ENCODE measurements around the gene HIPK2. TPM values are rescaled to one million over a fixed set of nuclear protein-coding genes. Genes with fewer than 3 reads are reported as not detected.
A peak's percentile ranks its signal among the peaks of the same experiment; 100 is the strongest.

The HIPK2 gene
- polyA plus RNA-seq, 2 donors: 4.2 to 7.8 TPM

GRCh38 chr7:139813151-139813550 lies 35.4 kb upstream of the HIPK2 start:
- Histone ChIP-seq H3K4me3 (ENCODE audit: low read depth in 1 of 2, low read length in 2 of 2) (no peak overlapping the region), H3K9me3 (ENCODE audit: control insufficient read depth in 2 of 2, insufficient read depth in 1 of 2, low read depth in 1 of 2, low read length in 1 of 2) (no peaks in the 10 kb centered on the region), H3K27me3 (ENCODE audit: control insufficient read depth in 1 of 2, insufficient read depth in 2 of 2, low read length in 2 of 2) (no peaks in the 10 kb centered on the region), H3K36me3 (ENCODE audit: control insufficient read depth in 2 of 2, insufficient read depth in 2 of 2, low read length in 1 of 2) (no peaks in the 10 kb centered on the region), H3K4me1 (ENCODE audit: control insufficient read depth in 2 of 2, insufficient read depth in 2 of 2, low read length in 1 of 2) (peaks cover 0 to 2% of the 10 kb centered on the region in 2 donors), H3K27ac (ENCODE audit: low read depth in 2 of 2, low read length in 1 of 2) (no peak overlapping the region)
- WGBS, 2 donors: 88% methylated on average over 6 of the region's 6 CpGs

GRCh38 chr7:139811066-139811465 lies 33.3 kb upstream of the HIPK2 start:
- Histone ChIP-seq H3K4me1 (ENCODE audit: control insufficient read depth in 2 of 2, insufficient read depth in 2 of 2, low read length in 1 of 2) (peaks cover 0 to 2% of the 10 kb centered on the region in 2 donors), H3K36me3 (ENCODE audit: control insufficient read depth in 2 of 2, insufficient read depth in 2 of 2, low read length in 1 of 2) (no peaks in the 10 kb centered on the region), H3K27ac (ENCODE audit: low read depth in 2 of 2, low read length in 1 of 2) (no peak overlapping the region), H3K27me3 (ENCODE audit: control insufficient read depth in 1 of 2, insufficient read depth in 2 of 2, low read length in 2 of 2) (no peaks in the 10 kb centered on the region), H3K4me3 (ENCODE audit: low read depth in 1 of 2, low read length in 2 of 2) (no peak overlapping the region), H3K9me3 (ENCODE audit: control insufficient read depth in 2 of 2, insufficient read depth in 1 of 2, low read depth in 1 of 2, low read length in 1 of 2) (no peaks in the 10 kb centered on the region)
- 56 to 60% methylated on average over 2 of the region's 2 CpGs for WGBS, 2 donors

- no peak overlapping the region for H3K27ac ChIP-seq (ENCODE audit: low read depth in 2 of 2, low read length in 1 of 2)
- no peaks in the 10 kb centered on the region for H3K27me3 ChIP-seq (ENCODE audit: control insufficient read depth in 1 of 2, insufficient read depth in 2 of 2, low read length in 2 of 2)
- no peak overlapping the region for H3K4me3 ChIP-seq (ENCODE audit: low read depth in 1 of 2, low read length in 2 of 2)
- H3K4me1 ChIP-seq (ENCODE audit: control insufficient read depth in 2 of 2, insufficient read depth in 2 of 2, low read length in 1 of 2): peaks cover 0 to 2% of the 10 kb centered on the region in 2 donors
- H3K9me3 ChIP-seq (ENCODE audit: control insufficient read depth in 2 of 2, insufficient read depth in 1 of 2, low read depth in 1 of 2, low read length in 1 of 2): no peaks in the 10 kb centered on the region
- no peaks in the 10 kb centered on the region for H3K36me3 ChIP-seq (ENCODE audit: control insufficient read depth in 2 of 2, insufficient read depth in 2 of 2, low read length in 1 of 2)
These were observed 31.1 kb upstream of the HIPK2 start for GRCh38 chr7:139808846-139809442.

GRCh38 chr7:139808427-139808826 lies 30.6 kb upstream of the HIPK2 start:
- no peaks in the 10 kb centered on the region for H3K27me3 ChIP-seq (ENCODE audit: control insufficient read depth in 1 of 2, insufficient read depth in 2 of 2, low read length in 2 of 2)
- WGBS, 2 donors: 59 to 79% methylated on average over 3 of the region's 3 CpGs

GRCh38 chr7:139807009-139807408 lies 29.2 kb upstream of the HIPK2 start:
- H3K27ac ChIP-seq (ENCODE audit: low read depth in 2 of 2, low read length in 1 of 2): no peak overlapping the region
- no peaks in the 10 kb centered on the region for H3K27me3 ChIP-seq (ENCODE audit: control insufficient read depth in 1 of 2, insufficient read depth in 2 of 2, low read length in 2 of 2)
- 82 to 90% methylated on average over 3 of the region's 3 CpGs for WGBS, 2 donors
- H3K36me3 ChIP-seq (ENCODE audit: control insufficient read depth in 2 of 2, insufficient read depth in 2 of 2, low read length in 1 of 2): no peaks in the 10 kb centered on the region
- peaks cover 0 to 2% of the 10 kb centered on the region in 2 donors for H3K4me1 ChIP-seq (ENCODE audit: control insufficient read depth in 2 of 2, insufficient read depth in 2 of 2, low read length in 1 of 2)
- H3K9me3 ChIP-seq (ENCODE audit: control insufficient read depth in 2 of 2, insufficient read depth in 1 of 2, low read depth in 1 of 2, low read length in 1 of 2): no peaks in the 10 kb centered on the region
- H3K4me3 ChIP-seq (ENCODE audit: low read depth in 1 of 2, low read length in 2 of 2): no peak overlapping the region

More at GRCh38 chr7:139808427-139808826, 30.6 kb upstream of the HIPK2 start:
- no peaks in the 10 kb centered on the region for H3K36me3 ChIP-seq (ENCODE audit: control insufficient read depth in 2 of 2, insufficient read depth in 2 of 2, low read length in 1 of 2)
- H3K4me3 ChIP-seq (ENCODE audit: low read depth in 1 of 2, low read length in 2 of 2): no peak overlapping the region
- H3K27ac ChIP-seq (ENCODE audit: low read depth in 2 of 2, low read length in 1 of 2): no peak overlapping the region
- peaks cover 0 to 2% of the 10 kb centered on the region in 2 donors for H3K4me1 ChIP-seq (ENCODE audit: control insufficient read depth in 2 of 2, insufficient read depth in 2 of 2, low read length in 1 of 2)
- no peaks in the 10 kb centered on the region for H3K9me3 ChIP-seq (ENCODE audit: control insufficient read depth in 2 of 2, insufficient read depth in 1 of 2, low read depth in 1 of 2, low read length in 1 of 2)

GRCh38 chr7:139804571-139804970 lies 26.8 kb upstream of the HIPK2 start:
- Histone ChIP-seq H3K27me3 (ENCODE audit: control insufficient read depth in 1 of 2, insufficient read depth in 2 of 2, low read length in 2 of 2) (no peaks in the 10 kb centered on the region), H3K36me3 (ENCODE audit: control insufficient read depth in 2 of 2, insufficient read depth in 2 of 2, low read length in 1 of 2) (no peaks in the 10 kb centered on the region), H3K4me1 (ENCODE audit: control insufficient read depth in 2 of 2, insufficient read depth in 2 of 2, low read length in 1 of 2) (peaks cover 0 to 2% of the 10 kb centered on the region in 2 donors), H3K9me3 (ENCODE audit: control insufficient read depth in 2 of 2, insufficient read depth in 1 of 2, low read depth in 1 of 2, low read length in 1 of 2) (no peaks in the 10 kb centered on the region), H3K4me3 (ENCODE audit: low read depth in 1 of 2, low read length in 2 of 2) (no peak overlapping the region), H3K27ac (ENCODE audit: low read depth in 2 of 2, low read length in 1 of 2) (no peak overlapping the region)
- 82 to 94% methylated on average over 1 of the region's 1 CpG for WGBS, 2 donors

- no peaks in the 10 kb centered on the region for H3K27me3 ChIP-seq (ENCODE audit: control insufficient read depth in 1 of 2, insufficient read depth in 2 of 2, low read length in 2 of 2)
- peaks cover 0 to 3% of the 10 kb centered on the region in 2 donors for H3K4me1 ChIP-seq (ENCODE audit: control insufficient read depth in 2 of 2, insufficient read depth in 2 of 2, low read length in 1 of 2)
- no peaks in the 10 kb centered on the region for H3K36me3 ChIP-seq (ENCODE audit: control insufficient read depth in 2 of 2, insufficient read depth in 2 of 2, low read length in 1 of 2)
- no peak overlapping the region for H3K4me3 ChIP-seq (ENCODE audit: low read depth in 1 of 2, low read length in 2 of 2)
- H3K9me3 ChIP-seq (ENCODE audit: control insufficient read depth in 2 of 2, insufficient read depth in 1 of 2, low read depth in 1 of 2, low read length in 1 of 2): no peaks in the 10 kb centered on the region
- WGBS, 2 donors: 44 to 55% methylated on average over 2 of the region's 2 CpGs
- H3K27ac ChIP-seq (ENCODE audit: low read depth in 2 of 2, low read length in 1 of 2): no peak overlapping the region
These were observed 21.8 kb upstream of the HIPK2 start for GRCh38 chr7:139799586-139799985.

- WGBS, 2 donors: 92 to 94% methylated on average over 3 to 4 of the region's 4 CpGs
These were observed 21.1 kb upstream of the HIPK2 start for GRCh38 chr7:139798892-139799291.

GRCh38 chr7:139798221-139798620 lies 20.4 kb upstream of the HIPK2 start:
- 26 to 33% methylated on average over 10 of the region's 10 CpGs for WGBS, 2 donors
- no peaks in the 10 kb centered on the region for H3K9me3 ChIP-seq (ENCODE audit: control insufficient read depth in 2 of 2, insufficient read depth in 1 of 2, low read depth in 1 of 2, low read length in 1 of 2)
- no peak overlapping the region for H3K4me3 ChIP-seq (ENCODE audit: low read depth in 1 of 2, low read length in 2 of 2)
- no peaks in the 10 kb centered on the region for H3K27me3 ChIP-seq (ENCODE audit: control insufficient read depth in 1 of 2, insufficient read depth in 2 of 2, low read length in 2 of 2)
- H3K27ac ChIP-seq (ENCODE audit: low read depth in 2 of 2, low read length in 1 of 2): peak overlapping the region in 1 of 2 donors; percentile 40
- no peaks in the 10 kb centered on the region for H3K36me3 ChIP-seq (ENCODE audit: control insufficient read depth in 2 of 2, insufficient read depth in 2 of 2, low read length in 1 of 2)
- peaks cover 0 to 3% of the 10 kb centered on the region in 2 donors for H3K4me1 ChIP-seq (ENCODE audit: control insufficient read depth in 2 of 2, insufficient read depth in 2 of 2, low read length in 1 of 2)

More at GRCh38 chr7:139798892-139799291, 21.1 kb upstream of the HIPK2 start:
- Histone ChIP-seq H3K36me3 (ENCODE audit: control insufficient read depth in 2 of 2, insufficient read depth in 2 of 2, low read length in 1 of 2) (no peaks in the 10 kb centered on the region), H3K9me3 (ENCODE audit: control insufficient read depth in 2 of 2, insufficient read depth in 1 of 2, low read depth in 1 of 2, low read length in 1 of 2) (no peaks in the 10 kb centered on the region), H3K4me3 (ENCODE audit: low read depth in 1 of 2, low read length in 2 of 2) (no peak overlapping the region), H3K27me3 (ENCODE audit: control insufficient read depth in 1 of 2, insufficient read depth in 2 of 2, low read length in 2 of 2) (no peaks in the 10 kb centered on the region), H3K27ac (ENCODE audit: low read depth in 2 of 2, low read length in 1 of 2) (no peak overlapping the region), H3K4me1 (ENCODE audit: control insufficient read depth in 2 of 2, insufficient read depth in 2 of 2, low read length in 1 of 2) (peaks cover 0 to 3% of the 10 kb centered on the region in 2 donors)

GRCh38 chr7:139797607-139798006 lies 19.8 kb upstream of the HIPK2 start:
- no peaks in the 10 kb centered on the region for H3K9me3 ChIP-seq (ENCODE audit: control insufficient read depth in 2 of 2, insufficient read depth in 1 of 2, low read depth in 1 of 2, low read length in 1 of 2)
- H3K27ac ChIP-seq (ENCODE audit: low read depth in 2 of 2, low read length in 1 of 2): no peak overlapping the region
- H3K4me3 ChIP-seq (ENCODE audit: low read depth in 1 of 2, low read length in 2 of 2): no peak overlapping the region
- WGBS, 2 donors: 55 to 61% methylated on average over 2 of the region's 2 CpGs
- no peaks in the 10 kb centered on the region for H3K36me3 ChIP-seq (ENCODE audit: control insufficient read depth in 2 of 2, insufficient read depth in 2 of 2, low read length in 1 of 2)
- H3K4me1 ChIP-seq (ENCODE audit: control insufficient read depth in 2 of 2, insufficient read depth in 2 of 2, low read length in 1 of 2): peaks cover 0 to 3% of the 10 kb centered on the region in 2 donors
- H3K27me3 ChIP-seq (ENCODE audit: control insufficient read depth in 1 of 2, insufficient read depth in 2 of 2, low read length in 2 of 2): no peaks in the 10 kb centered on the region

Data from esophagus (tissue), 2 donors.